GM21390 (cell line): ENCODE data around the gene C2orf92.

Experiments used
- ATAC-seq: cut with Tn5 transposase; IDR thresholded peaks from one replicate; pipeline ENCODE4 v1.9.1; 2021; ENCODE audit not compliant: unreplicated experiment

C2orf92 gene

DNA sequence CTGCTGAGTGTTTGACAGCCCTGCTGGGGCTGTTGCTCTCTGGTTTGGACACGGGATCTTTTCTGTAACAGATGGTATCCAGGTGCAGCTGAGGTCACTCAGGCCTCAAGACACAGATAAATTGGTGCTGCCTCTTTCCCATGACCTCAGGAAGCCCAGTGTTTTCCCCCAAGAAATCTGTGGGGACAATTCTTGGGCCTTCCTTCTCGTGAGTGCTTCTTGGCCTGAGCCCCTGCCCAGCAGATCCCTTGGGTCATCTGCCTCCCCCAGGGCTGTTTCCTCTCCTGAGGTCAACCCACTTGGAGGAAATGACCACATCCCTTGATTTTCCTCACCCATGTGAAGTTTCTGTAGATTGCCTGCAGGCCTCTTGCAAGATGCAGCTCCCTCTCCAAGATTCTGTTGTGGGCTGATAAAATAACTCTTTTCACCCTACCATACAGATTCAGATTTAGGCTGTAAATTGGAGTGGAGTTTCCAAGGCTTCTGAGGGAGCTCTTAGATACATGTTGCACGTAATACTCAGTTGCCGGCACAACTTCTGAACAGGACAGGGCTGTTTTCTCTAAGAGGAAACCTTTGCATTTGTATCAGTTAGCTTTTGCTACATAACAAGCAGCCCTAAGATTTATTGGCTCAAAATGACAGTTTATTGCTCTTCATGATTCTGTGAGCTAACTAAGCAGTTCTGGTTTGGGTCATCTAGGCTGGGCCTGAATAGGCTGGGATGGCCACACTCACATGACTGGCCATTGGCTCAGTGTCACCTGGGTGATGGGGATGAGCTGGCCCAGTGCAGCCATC, 57.0 kb downstream of the C2orf92 start:
- no peak for ATAC-seq

DNA sequence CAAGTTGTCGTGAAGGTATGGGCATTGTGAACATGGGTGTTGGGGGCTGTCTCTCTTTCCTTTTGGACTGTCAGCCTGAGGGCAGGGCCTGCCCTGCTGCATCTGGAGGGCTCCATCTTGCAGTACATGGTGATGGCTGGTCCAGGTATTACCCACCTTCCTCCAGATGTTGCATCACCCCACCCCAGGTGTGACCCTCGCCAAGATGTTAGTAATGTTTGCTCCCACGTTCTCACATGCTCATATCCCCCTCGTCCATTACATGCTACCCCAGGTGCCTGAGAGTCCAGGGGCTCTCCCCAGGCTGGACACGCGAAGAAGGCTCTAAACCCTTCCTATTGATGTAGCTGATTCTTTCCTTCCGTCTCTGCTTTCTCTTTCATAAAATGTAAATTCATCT, 57.8 kb downstream of the C2orf92 start:
- no peak for ATAC-seq

DNA sequence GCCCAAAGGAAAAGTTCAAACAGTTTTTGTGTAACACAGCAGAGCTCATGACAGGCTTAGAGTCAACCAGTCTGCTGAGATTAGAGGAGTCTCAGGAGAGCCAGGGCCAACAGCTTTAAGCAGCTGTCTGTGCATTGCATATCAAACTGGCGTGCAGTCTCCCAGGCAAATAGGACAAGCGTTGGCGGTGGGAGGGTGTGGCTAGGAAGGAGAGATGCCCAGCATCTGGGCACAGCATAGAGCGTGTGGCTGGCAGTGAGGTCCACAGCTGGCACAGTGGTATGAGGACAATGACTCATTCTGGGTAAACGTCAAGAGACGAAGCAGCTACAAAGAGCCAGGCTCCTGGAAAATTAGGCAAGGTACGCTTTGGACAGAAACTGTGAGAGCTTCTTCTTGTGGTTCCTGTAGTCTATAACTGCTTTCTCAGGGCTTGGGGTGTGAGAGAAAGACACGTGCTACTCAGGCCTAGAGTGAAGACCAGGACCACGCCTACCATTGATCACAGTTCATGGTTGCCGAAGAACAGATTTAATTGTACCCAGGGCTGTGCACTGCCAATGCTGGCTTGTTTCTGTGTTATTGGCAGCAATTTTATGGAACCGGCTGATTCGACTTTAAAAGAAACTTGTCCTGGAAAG, 58.7 kb downstream of the C2orf92 start:
- ATAC-seq = no peak

DNA sequence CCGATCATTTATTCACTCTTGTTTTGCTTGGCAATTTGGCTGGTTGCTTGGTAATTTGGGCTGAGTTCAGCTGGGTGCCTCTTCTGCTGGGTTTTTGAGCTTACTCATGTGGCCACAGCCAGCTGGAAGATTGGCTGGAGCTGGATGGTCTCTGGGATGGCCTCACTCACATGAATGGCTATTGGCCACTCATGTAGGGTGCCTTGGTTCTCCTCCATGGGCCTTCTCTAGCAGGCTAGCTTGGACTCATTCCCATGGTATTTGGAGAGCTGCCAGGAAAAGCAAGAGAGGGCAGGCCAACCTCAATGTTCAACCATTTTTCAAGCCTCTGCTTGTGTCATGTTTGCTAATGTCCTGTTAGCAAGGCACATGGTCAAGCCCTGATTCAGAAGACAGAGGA, 60.7 kb downstream of the C2orf92 start:
- ATAC-seq = no peak

DNA sequence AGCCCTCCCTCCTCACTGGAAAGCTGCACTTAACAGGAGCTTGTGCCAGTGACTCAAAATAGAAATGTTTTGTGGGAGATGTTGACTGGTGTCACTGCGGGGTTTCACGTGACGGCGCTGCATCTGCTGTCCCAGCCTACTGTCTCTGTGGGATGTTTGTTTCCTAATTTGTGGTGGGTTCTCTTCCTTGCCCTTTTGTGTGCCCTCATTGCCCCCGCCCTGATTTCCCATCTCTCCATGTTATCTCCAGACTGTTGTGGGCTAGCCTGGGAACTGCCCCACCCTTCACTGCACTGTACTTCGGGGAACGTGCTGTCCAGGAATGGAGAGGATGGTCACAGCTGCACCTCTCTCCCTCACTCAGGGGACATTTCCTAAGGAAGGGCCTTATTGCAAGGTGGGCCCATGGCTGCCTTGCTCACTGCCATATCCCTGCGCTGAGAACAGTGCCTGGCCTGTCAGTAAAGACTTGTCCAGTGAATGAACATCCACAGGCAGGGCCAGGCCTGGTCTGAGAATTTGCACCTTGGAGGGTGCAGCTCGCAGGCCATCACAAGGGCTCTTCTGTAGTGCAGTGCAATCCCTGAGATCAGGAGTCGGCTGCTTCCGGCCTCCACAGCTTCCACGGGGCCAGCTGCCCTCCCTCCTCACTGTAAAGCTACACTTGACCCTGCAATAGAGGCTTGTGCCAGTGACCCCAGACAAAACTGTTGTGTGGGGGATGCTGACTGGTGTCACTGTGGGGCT, 61.9 kb downstream of the C2orf92 start:
- no peak for ATAC-seq

DNA sequence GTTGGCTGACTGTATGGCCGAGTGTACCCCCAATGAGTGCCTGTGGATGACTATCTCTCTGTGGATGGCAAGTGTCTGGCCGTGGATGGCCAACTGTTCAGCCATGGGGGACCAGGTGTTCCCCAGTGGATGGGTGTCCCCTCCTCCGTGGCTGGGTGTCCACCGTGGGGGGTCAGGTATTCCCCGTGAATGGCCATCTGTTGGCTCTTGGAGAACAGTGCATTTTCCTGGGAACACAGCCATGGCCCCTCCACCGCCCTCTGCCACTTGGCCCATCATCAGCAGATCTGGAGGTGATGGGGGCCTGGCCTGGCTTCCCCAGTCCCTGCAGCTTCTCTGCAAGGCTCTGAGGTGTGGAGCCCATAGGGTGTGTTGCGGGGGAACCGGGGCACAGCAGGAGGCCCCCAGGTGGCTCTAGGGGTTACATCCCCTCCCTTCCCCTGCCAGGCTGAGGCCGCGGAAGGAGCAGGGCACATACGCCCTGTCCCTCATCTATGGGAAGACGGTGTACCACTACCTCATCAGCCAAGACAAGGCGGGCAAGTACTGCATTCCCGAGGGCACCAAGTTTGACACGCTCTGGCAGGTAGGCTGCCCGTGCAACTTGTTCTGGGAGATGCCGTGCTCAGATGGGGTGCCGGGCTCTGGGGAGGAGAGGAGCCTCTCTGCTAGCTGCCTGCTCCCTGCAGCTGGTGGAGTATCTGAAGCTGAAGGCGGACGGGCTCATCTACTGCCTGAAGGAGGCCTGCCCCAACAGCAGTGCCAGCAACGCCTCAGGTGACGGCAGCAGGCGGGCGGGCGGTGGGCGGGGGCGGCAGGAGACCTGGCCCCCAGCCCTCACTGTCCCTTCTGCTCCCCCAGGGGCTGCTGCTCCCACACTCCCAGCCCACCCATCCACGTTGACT, 63.2 kb downstream of the C2orf92 start:
- no peak for ATAC-seq

DNA sequence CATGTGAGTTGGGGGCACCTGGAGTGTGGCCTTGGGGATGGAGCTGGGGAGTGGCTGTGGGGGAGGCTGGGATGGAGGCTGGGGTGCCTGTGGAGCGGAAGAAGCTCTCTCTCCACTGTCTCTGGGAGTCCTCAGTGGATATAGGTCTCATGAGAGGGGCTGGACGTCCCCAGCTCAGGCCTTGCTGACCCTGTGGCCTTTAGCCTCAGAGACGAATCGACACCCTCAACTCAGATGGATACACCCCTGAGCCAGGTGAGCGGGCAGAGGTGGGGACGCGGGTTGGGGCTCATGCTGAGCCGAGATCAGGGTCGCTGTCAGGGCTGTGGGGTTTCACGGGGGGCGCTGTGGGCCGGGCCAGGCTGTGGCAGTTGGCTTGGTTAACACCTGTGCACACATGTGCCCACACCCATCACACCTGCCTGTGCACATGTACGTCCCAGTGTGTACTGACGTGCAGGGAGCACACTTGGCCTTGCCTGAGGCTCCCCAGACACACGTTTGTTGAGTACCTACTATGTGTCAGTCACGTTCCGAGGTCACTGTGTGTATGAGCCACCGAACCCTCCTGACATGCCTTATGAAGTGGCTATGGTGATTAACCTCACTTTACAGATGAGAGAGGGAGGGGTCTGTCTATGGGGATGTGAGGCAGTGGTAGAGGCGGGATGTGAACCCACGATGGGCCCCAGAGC, 64.0 kb downstream of the C2orf92 start:
- ATAC-seq = no peak

DNA sequence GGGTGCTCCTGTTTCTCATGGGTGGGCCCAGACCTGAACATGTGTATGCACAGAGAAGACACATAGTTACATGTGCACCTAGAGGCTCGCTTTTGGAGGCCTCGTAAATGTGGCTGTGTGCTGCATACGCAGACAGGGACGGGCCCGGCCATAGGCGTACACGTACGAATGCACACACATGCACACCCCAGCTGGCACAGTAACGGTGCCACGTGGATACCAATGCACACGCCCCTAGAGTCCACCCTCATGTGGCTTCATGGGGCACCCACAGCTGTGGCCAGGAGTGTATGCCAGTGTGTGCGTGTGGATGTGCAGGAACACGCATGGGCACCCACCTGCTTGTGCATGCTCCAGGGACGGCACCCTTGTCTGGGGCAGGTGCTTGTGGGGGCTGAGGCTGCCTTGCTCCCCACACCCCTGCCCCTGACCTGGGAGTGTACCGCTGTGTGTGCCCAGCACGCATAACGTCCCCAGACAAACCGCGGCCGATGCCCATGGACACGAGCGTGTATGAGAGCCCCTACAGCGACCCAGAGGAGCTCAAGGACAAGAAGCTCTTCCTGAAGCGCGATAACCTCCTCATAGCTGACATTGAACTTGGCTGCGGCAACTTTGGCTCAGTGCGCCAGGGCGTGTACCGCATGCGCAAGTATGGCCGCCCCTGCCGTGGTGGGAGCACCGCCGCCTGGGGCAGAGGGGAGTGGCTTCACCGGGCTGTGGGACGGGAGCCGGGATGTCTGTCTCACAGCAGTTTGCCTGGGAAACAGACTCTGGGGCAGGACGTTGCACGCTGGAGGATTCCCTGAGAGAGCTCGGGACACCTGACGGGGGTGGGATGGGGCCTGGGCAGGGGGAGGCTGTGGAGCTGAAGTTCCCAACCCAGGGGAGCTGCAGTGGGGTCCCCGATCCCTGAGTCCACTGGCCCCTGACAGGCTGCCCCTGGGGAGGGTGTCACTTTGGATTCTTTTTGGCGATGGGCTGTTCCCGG, 64.8 kb downstream of the C2orf92 start:
- ATAC-seq = no peak

DNA sequence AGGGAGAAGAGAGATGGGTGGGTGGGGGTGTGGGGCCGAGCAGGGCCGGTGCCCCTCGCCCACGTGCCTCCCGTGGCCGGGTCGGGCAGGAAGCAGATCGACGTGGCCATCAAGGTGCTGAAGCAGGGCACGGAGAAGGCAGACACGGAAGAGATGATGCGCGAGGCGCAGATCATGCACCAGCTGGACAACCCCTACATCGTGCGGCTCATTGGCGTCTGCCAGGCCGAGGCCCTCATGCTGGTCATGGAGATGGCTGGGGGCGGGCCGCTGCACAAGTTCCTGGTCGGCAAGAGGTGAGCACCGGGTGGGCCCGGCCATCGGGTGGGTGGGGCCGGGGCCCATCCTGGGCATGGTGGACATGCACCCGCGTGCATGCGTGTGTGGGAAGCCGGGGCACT, 65.6 kb downstream of the C2orf92 start:
- no peak for ATAC-seq

DNA sequence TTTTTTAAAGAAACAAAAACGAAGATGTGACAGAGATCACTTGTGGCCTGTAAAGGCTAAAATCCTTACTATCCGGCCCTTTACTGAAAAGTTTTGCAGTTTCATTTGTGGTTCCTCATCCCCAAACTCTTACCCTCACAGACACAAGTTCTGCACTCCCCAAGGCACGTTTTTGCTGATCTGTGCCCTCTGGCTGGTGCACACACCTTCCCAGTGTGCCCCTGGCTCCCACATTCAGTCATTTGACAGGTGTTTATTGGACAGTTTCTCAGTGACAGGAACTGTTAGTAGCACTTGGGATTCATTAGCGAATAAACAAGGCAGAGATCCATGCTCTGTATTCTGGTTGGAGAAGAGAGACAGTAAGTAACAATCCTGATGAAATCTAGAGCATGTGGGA, 66.7 kb downstream of the C2orf92 start:
- ATAC-seq = no peak

DNA sequence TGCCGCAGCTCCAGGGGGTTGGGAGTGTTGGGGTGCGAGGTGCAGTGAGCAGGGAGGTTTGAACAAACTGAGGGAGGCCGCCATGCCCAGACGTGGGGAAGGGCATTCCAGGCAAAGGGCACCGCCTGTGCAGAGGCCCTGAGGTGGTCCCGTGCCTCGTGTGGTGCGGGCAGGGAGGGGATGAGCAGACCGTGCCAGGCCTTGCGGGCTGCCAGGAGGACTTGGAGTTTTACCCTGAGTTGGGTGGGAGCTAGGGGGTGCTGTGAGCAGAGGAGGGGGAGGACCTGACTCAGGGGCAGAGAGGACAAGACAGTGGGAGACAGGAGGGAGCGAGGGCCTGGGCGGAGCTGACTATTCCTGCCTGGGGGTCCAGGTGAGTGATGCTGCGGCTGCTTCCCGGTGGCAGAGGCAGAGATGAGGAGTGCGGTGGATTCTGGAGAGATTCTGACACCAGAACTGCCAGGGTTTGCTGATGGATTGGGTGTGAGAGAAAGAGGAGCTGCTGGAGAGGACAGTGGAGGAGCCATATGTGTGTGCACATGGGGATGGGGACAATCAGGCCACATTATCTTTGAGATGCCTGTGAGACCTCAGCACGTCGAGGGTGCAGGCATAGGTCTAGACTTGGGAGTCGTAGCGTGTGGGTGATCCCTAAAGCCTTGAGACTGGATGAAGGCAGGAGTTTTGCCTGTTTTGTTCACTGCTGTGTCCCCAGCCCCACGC, 67.3 kb downstream of the C2orf92 start:
- no peak for ATAC-seq

DNA sequence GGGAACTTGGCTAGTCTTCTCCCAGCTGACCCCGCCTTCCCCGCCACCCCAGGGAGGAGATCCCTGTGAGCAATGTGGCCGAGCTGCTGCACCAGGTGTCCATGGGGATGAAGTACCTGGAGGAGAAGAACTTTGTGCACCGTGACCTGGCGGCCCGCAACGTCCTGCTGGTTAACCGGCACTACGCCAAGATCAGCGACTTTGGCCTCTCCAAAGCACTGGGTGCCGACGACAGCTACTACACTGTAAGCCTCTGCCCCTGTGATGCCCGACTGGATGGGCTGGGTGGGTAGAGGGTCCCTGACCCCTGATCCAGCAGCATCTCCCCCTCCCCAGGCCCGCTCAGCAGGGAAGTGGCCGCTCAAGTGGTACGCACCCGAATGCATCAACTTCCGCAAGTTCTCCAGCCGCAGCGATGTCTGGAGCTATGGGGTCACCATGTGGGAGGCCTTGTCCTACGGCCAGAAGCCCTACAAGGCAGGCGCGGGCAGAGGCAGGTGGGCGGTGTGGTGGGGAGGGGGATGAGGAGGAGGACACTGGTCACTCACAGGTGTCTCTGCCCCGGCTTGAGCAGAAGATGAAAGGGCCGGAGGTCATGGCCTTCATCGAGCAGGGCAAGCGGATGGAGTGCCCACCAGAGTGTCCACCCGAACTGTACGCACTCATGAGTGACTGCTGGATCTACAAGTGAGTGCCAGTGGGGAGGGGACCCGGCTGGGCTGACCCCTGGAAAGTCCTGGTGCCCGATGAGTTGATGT, 68.1 kb downstream of the C2orf92 start:
- ATAC-seq = no peak

DNA sequence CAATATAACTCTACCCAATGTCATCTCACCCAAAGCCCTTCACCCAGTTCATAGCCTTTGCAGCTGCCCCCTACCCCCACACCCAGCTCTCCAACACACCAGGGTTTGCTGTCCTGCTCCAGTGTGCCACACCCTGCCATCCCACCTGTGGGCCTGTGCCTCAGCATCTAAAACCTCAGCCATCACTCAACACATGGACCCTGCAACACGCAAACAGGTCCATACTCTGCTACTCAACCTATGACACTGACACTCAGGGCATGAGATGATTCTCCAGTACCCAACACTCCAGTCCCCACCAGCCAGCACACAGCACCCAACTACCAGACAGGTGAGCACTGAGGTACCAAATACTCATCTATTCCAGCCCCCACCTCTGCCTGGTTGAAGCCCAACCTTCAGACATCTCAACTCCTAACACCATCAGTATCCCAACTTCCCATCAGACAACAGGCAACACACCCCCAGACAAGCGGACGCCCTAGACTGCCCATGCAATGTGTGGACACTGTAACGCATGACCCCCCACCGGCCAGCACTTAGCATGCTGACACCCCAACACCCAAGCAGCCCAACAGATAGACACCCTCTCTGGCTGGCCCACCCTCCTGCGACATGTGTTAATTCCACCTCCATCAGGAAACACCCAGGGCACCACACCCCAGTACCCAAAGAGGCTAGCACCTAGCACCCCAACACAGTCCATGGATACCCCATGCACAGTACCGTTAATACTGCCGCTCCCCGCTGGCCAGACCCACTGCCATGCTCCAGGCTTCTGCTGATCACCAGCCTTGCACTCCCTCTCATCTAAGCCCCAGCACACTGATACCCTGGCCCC, 68.9 kb downstream of the C2orf92 start:
- ATAC-seq = no peak

DNA sequence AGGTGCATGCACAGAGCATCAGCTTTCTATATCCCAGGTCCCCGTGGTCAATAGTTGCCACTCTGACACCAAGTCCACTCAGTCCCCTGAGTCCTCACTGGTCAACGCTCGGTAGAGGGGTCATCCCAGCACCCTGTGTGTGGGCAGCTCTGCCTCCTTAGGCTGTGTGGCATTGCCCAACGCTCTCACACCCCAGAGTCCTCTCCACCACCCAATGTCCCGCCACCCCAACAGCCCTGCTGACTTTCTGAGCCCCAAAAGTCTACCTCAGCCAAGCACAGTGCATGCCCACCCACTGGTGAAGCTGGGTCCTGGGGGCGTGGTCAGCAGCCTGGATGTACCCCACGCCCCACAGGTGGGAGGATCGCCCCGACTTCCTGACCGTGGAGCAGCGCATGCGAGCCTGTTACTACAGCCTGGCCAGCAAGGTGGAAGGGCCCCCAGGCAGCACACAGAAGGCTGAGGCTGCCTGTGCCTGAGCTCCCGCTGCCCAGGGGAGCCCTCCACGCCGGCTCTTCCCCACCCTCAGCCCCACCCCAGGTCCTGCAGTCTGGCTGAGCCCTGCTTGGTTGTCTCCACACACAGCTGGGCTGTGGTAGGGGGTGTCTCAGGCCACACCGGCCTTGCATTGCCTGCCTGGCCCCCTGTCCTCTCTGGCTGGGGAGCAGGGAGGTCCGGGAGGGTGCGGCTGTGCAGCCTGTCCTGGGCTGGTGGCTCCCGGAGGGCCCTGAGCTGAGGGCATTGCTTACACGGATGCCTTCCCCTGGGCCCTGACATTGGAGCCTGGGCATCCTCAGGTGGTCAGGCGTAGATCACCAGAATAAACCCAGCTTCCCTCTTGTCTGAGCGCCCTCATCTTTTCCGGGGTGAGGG, 69.7 kb downstream of the C2orf92 start:
- ATAC-seq = no peak

DNA sequence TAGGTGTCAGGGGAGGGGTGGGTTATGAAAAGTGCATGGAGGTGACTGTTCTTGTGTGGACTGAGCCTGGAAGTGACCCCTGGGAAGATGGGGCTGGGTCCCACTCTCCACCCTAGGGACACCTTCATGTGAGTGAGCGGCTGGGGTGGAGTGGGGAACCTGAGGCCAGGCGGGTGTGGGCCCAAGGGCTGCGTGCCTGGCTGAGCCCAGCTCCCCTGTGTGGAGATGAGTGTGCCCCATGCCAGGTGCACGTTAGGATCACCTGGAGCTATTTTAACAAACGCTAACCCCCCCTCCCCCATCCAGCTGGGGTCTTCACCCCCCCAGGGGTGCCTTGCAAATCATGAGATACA, 70.4 kb downstream of the C2orf92 start:
- no peak for ATAC-seq

DNA sequence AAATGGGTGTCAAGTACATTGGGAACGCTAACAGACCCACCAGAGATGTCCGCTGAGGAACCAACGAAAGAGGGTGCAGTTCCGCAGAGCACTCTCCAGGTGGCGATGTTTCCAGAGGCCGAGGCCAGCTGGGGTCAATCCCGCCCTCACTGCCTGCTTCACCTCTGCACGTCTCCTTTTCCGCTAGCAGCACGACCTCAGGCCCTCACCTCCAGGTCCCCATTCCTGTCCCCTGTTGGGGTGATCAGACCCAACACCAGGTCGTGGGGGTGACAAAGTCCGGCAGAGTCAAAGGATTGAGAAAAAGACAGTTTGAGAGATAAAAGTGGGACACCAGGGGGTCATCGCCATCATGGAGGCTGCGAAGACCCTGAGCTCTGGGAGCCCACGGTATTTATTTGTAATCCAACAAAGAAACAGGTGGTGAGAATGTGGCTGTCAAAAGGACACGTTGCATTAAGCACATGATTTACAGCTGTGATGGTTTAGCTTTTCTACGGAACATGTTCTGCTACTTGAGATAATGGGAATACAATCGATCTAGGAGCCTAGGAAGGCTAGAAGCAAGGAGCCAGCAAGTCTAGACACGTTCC, 71.2 kb downstream of the C2orf92 start:
- ATAC-seq = no peak
